Omental fat pad (tissue), 4 donors: Measurements from ENCODE around the gene SH2D5. TPM values are rescaled to one million over a fixed set of nuclear protein-coding genes. Genes with fewer than 3 reads are reported as not detected.

ENCODE experiments used
- ATAC-seq: fragments of 150-250 bp; one replicate; pipeline ENCODE4 v1.9.1; 2016; ENCODE audit warnings: mild to moderate bottlenecking, moderate library complexity; ENCODE audit not compliant: low FRiP score
- DNase-seq: peaks from one replicate; pipeline ENCODE4 v3.0.0-alpha.2; 2019; ENCODE audit warnings: low spot score
- total RNA-seq, 4 donors: library from RNA; depleted of rRNA; stranded (reverse); fragments of >200 nt; gene quantifications; one replicate each; pipeline ENCODE4 v1.1.0, GENCODE V29; 2016
- TF ChIP-seq, protein P1 (sequence below), 3 donors: fragments of 450-650 bp; IDR thresholded peaks; one replicate each; pipeline ENCODE4 v1.5.1; 2016 to 2017; ENCODE audit warnings: antibody characterized with exemption in 3 of 3, mild to moderate bottlenecking in 3 of 3, moderate library complexity in 2 of 3

SH2D5 gene
- total RNA-seq, 4 donors from 2014 or later: 0.25 to 5.8 (median 0.84) TPM; not detected in 1

- ATAC-seq (no peak), DNase-seq (no peak)
- TF ChIP-seq, protein P1, sequence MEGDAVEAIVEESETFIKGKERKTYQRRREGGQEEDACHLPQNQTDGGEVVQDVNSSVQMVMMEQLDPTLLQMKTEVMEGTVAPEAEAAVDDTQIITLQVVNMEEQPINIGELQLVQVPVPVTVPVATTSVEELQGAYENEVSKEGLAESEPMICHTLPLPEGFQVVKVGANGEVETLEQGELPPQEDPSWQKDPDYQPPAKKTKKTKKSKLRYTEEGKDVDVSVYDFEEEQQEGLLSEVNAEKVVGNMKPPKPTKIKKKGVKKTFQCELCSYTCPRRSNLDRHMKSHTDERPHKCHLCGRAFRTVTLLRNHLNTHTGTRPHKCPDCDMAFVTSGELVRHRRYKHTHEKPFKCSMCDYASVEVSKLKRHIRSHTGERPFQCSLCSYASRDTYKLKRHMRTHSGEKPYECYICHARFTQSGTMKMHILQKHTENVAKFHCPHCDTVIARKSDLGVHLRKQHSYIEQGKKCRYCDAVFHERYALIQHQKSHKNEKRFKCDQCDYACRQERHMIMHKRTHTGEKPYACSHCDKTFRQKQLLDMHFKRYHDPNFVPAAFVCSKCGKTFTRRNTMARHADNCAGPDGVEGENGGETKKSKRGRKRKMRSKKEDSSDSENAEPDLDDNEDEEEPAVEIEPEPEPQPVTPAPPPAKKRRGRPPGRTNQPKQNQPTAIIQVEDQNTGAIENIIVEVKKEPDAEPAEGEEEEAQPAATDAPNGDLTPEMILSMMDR (IDR thresholded peaks at IDR 0.05): no peak
Measured at GRCh38 chr1:20693623-20694022, 38.9 kb downstream of the SH2D5 start.

- DNase-seq (no peak), ATAC-seq (no peak)
- TF ChIP-seq, protein P1 (IDR thresholded peaks at IDR 0.05): no peak
Measured at GRCh38 chr1:20691872-20692271, 40.6 kb downstream of the SH2D5 start.

DNA sequence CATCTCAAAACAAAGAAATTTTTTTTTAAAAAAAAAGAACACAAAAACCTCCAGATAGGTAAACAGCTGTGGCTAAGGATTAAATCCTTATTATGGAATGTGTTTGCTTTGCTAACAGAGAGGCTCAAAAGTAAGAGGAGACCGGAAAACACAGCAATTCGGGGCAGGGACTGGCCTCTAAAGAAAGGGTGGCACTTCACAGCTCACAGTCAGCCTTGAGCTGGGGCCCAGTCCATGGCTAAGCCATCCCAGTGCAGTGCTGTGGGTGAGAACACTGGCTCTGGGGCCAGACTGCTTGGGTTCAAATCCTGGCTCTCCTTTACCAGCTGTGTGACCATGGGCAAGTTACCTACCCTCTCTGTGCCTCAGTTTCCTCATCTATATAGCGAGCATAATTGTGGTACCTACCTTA, 42.9 kb downstream of the SH2D5 start:
- ATAC-seq (no peak), DNase-seq (no peak)
- TF ChIP-seq, protein P1 (IDR thresholded peaks at IDR 0.05): no peak

DNA sequence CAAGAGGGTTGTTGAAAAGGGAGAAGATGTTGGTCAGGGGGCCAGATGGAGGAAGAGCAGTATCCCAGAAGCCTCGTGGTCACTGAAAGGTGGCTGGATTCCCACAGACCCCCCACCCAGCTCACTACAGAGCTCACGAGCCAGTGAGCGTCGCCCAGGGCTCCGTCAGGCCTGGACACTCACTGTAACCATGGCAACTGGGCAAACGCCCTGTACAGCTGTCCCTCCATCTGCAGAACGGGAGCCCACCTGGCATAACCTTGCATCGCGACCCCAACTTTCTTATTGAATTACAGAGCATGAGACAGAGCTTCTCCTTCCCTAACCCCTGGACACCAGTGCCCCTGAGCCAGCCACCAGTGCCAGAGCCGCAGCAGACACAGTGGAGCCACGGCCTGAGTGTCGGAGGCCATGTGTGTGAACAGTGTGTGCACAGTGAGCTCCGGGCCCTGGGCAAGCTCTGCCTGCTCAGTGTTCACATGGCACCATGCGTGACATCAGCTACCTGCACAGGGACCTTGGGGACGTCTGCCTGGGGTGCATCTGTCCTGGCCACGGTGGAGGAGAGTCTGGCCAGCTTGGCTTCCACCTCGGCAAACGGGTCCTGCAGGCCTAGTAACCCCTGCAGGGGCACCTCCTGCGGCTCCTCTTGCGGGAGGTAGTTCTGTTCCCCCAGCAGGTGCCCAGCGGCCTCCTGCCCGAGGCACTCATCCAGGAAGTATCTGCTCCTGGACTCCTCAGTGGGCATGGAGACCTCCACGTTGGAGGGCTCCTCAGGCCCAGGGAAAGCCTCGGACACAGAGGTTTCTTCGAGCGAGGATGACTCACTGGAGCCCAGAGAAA, 45.4 kb downstream of the SH2D5 start:
- TF ChIP-seq, protein P1 (IDR thresholded peaks at IDR 0.05): no peak
- no peak for ATAC-seq
- no peak for DNase-seq

GRCh38 chr1:20685741-20686140, 46.8 kb downstream of the SH2D5 start:
- ATAC-seq (no peak), DNase-seq (no peak)
- TF ChIP-seq, protein P1 (IDR thresholded peaks at IDR 0.05): no peak

DNA sequence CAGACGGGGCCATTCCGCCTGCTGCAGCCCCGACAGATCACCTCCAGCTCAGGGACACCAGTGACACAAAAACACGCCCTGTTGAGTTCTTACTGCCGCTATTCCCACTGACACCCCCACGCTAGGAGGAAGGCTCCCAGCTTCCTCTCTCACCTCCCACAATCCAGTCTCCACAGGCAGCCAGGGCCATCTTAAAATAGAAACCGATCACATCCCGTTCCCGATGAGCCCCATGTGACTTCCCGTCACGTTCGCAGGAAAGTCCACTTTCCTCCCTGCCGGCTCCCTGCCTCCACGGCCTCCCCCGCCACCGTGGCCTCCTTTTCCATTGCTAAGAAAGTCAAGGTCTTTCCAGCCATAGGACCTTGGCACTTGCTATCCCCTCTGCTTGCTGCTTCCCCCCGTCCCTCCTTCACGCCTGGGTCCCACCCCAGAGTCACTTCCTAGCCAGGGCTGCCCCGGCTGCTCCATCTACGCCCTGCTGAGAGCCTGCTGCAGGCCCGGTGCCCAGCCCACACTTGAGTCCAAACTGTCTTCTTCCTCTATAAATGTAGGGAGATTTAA, 47.3 kb downstream of the SH2D5 start:
- TF ChIP-seq, protein P1 (IDR thresholded peaks at IDR 0.05): no peak
- ATAC-seq (no peak), DNase-seq (no peak)

DNA sequence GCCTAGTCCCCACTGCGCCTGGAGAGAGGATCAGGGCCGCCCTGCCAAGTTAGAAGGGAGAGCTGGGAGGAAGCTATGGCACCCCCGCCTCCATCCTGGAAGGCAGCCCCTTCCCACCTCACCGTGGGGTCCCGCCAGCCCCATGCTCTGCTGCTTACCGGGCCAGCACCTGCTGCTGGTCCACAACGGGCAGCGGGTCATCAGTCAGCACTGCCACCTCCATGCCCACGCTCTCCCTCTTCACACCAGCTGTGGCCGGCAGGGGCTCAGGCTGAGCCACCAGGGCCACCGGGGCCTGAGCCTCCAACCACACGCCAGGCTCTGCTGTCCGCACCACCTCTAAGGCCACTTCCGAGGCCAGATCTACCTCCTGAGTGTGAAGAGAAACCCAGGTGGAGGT, 47.9 kb downstream of the SH2D5 start:
- DNase-seq (no peak), ATAC-seq (no peak)
- TF ChIP-seq, protein P1 (IDR thresholded peaks at IDR 0.05): no peak
